ENCODE data around the gene SMIM35. TPM values are rescaled to one million over a fixed set of nuclear protein-coding genes. Genes with fewer than 3 reads are reported as not detected.

SMIM35 gene
- polyA plus RNA-seq, 1 of the 3 experiments (the other 2 are of a cell fraction) = not detected

- H3K4me3 ChIP-seq (ENCODE audit: low read depth in 2 of 2, low read length in 1 of 2) = no peak overlapping the region
- no peaks in the 10 kb centered on the region for H3K36me3 ChIP-seq (replicated peaks in 1 of 2; ENCODE audit: control insufficient read depth in 1 of 2, insufficient read depth in 2 of 2, low read length in 1 of 2)
- H2AFZ ChIP-seq (ENCODE audit: low read depth) = no peak overlapping the region
- no peak overlapping the region for H3K27ac ChIP-seq (ENCODE audit: low read depth in 2 of 2, low read length in 1 of 2)
- WGBS (ENCODE audit: low lambda C conversion rate) = 76% methylated on average over 15 of the region's 15 CpGs
- POLR2A ChIA-PET = no interaction called here
- CTCF ChIA-PET = interaction anchor here (0.9 to 1.7 kb wide), 4 partner anchors 9 to 170 kb away, joined by 3 to 6 read pairs (median 4); no protein-coding TSS in a partner anchor
- H3K27me3 ChIP-seq (ENCODE audit: insufficient read depth) = peaks cover 9% of the 10 kb centered on the region; the same call in 1 of the 2 replicates
- no peak for TF ChIP-seq TEAD4 (IDR thresholded peaks at IDR 0.05; ENCODE audit: borderline replicate concordance, insufficient read depth)
- TF ChIP-seq RXRA (IDR thresholded peaks at IDR 0.05; ENCODE audit: borderline replicate concordance, low read depth) = no peak
- TF ChIP-seq MAX (IDR thresholded peaks at IDR 0.05; ENCODE audit: low read depth) = no peak
- TF ChIP-seq PBX3 (IDR thresholded peaks at IDR 0.05) = no peak
- no peaks in the 10 kb centered on the region for H4K20me1 ChIP-seq (ENCODE audit: insufficient read depth)
- H3K9me2 ChIP-seq = no peaks in the 10 kb centered on the region
- no peaks in the 10 kb centered on the region for H3K79me2 ChIP-seq (ENCODE audit: insufficient read depth)
- no peaks in the 10 kb centered on the region for H3F3A ChIP-seq (replicated peaks; ENCODE audit: insufficient read depth)
- H3K4me2 ChIP-seq = no peak overlapping the region
- H3K4me1 ChIP-seq (ENCODE audit: control insufficient read depth in 1 of 2, insufficient read depth in 2 of 2, low read depth in 1 of 2, low read length in 1 of 2) = peaks cover 0 to 7% of the 10 kb centered on the region in 2 experiments; a peak in 1 of 4 replicates
- H3K9ac ChIP-seq = no peak overlapping the region
- H3K9me3 ChIP-seq = no peaks in the 10 kb centered on the region
- no peak for DNase-seq
These were observed 99.7 kb downstream of the SMIM35 start for GRCh38 chr11:117986981-117987574.

GRCh38 chr11:117985953-117986887 lies 100.5 kb downstream of the SMIM35 start, which contains the start of gene IL10RA:
Gene IL10RA (plus strand): TSS chr11:117986394. CDS start chr11:117986468, 74 bp downstream.
- no peaks in the 10 kb centered on the region for H3K36me3 ChIP-seq (replicated peaks in 1 of 2; ENCODE audit: control insufficient read depth in 1 of 2, insufficient read depth in 2 of 2, low read length in 1 of 2)
- 0 out of 2 replicates have a peak, but pooled peaks have one; percentile 32 for TF ChIP-seq MXI1 (IDR thresholded peaks at IDR 0.05; ENCODE audit: low read depth, low read length)
- 0 out of 2 replicates have a peak, but pooled peaks have one; percentile 23 for TF ChIP-seq NRF1 (IDR thresholded peaks at IDR 0.05; ENCODE audit: low read depth, low read length)
- peak; percentile 88 for TF ChIP-seq PBX3 (IDR thresholded peaks at IDR 0.05)
- no peak for TF ChIP-seq CHD2 (IDR thresholded peaks at IDR 0.05; ENCODE audit: low read length, partially characterized antibody)
- no peak within 1 kb of the TSS for H3K9ac ChIP-seq
- CTCF ChIA-PET = interaction anchor here (1.0 to 1.7 kb wide), 3 partner anchors 10 to 167 kb away, joined by 3 to 6 read pairs (median 4); no protein-coding TSS in a partner anchor
- no peak within 1 kb of the TSS; a peak in 1 of 4 replicates for H3K27ac ChIP-seq (ENCODE audit: low read depth in 2 of 2, low read length in 1 of 2)
- H3F3A ChIP-seq (replicated peaks; ENCODE audit: insufficient read depth) = no peaks in the 10 kb centered on the region
- WGBS (ENCODE audit: low lambda C conversion rate) = 22% methylated on average over 14 of the region's 71 CpGs
- H3K9me3 ChIP-seq = no peaks in the 10 kb centered on the region
- H3K79me2 ChIP-seq (ENCODE audit: insufficient read depth) = no peaks in the 10 kb centered on the region
- peak within 1 kb of the TSS; percentile 76 for H3K4me2 ChIP-seq
- peaks cover 9% of the 10 kb centered on the region; the same call in 1 of the 2 replicates for H3K27me3 ChIP-seq (ENCODE audit: insufficient read depth)
- H4K20me1 ChIP-seq (ENCODE audit: insufficient read depth) = no peaks in the 10 kb centered on the region
- peak within 1 kb of the TSS; percentile 56; the same call in 1 of the 2 replicates for H2AFZ ChIP-seq (ENCODE audit: low read depth)
- POLR2A ChIA-PET = interaction anchor here (0.6 kb wide), 1 partner anchor 79 kb away, joined by 6 read pairs; no protein-coding TSS in a partner anchor
- H3K4me1 ChIP-seq (ENCODE audit: control insufficient read depth in 1 of 2, insufficient read depth in 2 of 2, low read depth in 1 of 2, low read length in 1 of 2) = peaks cover 0 to 7% of the 10 kb centered on the region in 2 experiments; a peak in 1 of 4 replicates
- peak within 1 kb of the TSS; percentile 48 to 56 for H3K4me3 ChIP-seq (ENCODE audit: low read depth in 2 of 2, low read length in 1 of 2)
- H3K9me2 ChIP-seq = no peaks in the 10 kb centered on the region
- peak; percentile 95 for DNase-seq

Measured in SK-N-SH (cell line).